ENCODE data around the gene ARPC1B.
"Not testable (repeated sequence)": the region's sequence is repeated elsewhere in the genome, so short reads cannot be mapped to it uniquely, and the experiment has no call there.

The ARPC1B gene

GRCh38 chr7:99374111-99375064 is at the start of gene ARPC1B:
Gene ARPC1B, plus strand, starts transcription at chr7:99374730. Its CDS starts 10,985 bp downstream, at chr7:99385715.
- peak; percentile 67 to 82 (median 71) for DNase-seq (ENCODE audit: low read depth in 3 of 3, low spot score in 1 of 3)

GRCh38 chr7:99325001-99325493 is 49.5 kb upstream of the ARPC1B start:
- no peak for DNase-seq (ENCODE audit: low read depth in 3 of 3, low spot score in 1 of 3)

GRCh38 chr7:99325592-99326407 is 48.7 kb upstream of the ARPC1B start, which contains the start of gene ARPC1A:
Gene ARPC1A, plus strand, starts transcription at chr7:99325898. Its CDS starts 7,456 bp downstream, at chr7:99333354.
- DNase-seq (ENCODE audit: low read depth in 3 of 3, low spot score in 1 of 3), result peak; percentile 79 to 91 (median 90)

GRCh38 chr7:99326408-99326782 is 48.1 kb upstream of the ARPC1B start:
- no peak for DNase-seq (ENCODE audit: low read depth in 3 of 3, low spot score in 1 of 3)

- not testable (repeated sequence) for DNase-seq (ENCODE audit: low read depth in 3 of 3, low spot score in 1 of 3)
Observed at GRCh38 chr7:99330314-99330961, 44.1 kb upstream of the ARPC1B start.

- DNase-seq (ENCODE audit: low read depth in 3 of 3, low spot score in 1 of 3), result no peak
Observed at GRCh38 chr7:99331002-99331401, 43.5 kb upstream of the ARPC1B start.

GRCh38 chr7:99339595-99339994 is 34.9 kb upstream of the ARPC1B start:
- no peak for DNase-seq (ENCODE audit: low read depth in 3 of 3, low spot score in 1 of 3)

GRCh38 chr7:99340659-99341058 is 33.9 kb upstream of the ARPC1B start:
- DNase-seq (ENCODE audit: low read depth in 3 of 3, low spot score in 1 of 3), result no peak

GRCh38 chr7:99344061-99344647 is 30.4 kb upstream of the ARPC1B start:
- DNase-seq (ENCODE audit: low read depth in 3 of 3, low spot score in 1 of 3), result no peak

GRCh38 chr7:99350641-99351040 is 23.9 kb upstream of the ARPC1B start:
- not testable (repeated sequence) for DNase-seq (ENCODE audit: low read depth in 3 of 3, low spot score in 1 of 3)

GRCh38 chr7:99352247-99352646 is 22.3 kb upstream of the ARPC1B start:
- DNase-seq (ENCODE audit: low read depth in 3 of 3, low spot score in 1 of 3), result no peak

- no peak for DNase-seq (ENCODE audit: low read depth in 3 of 3, low spot score in 1 of 3)
Observed at GRCh38 chr7:99355098-99355497, 19.4 kb upstream of the ARPC1B start.

GRCh38 chr7:99357701-99358490 is 16.6 kb upstream of the ARPC1B start:
- no peak for DNase-seq (ENCODE audit: low read depth in 3 of 3, low spot score in 1 of 3)

- not testable (repeated sequence) for DNase-seq (ENCODE audit: low read depth in 3 of 3, low spot score in 1 of 3)
Observed at GRCh38 chr7:99358521-99358920, 16.0 kb upstream of the ARPC1B start.

- DNase-seq (ENCODE audit: low read depth in 3 of 3, low spot score in 1 of 3), result no peak
Observed at GRCh38 chr7:99359465-99360154, 14.9 kb upstream of the ARPC1B start.

- DNase-seq (ENCODE audit: low read depth in 3 of 3, low spot score in 1 of 3), result no peak
Observed at GRCh38 chr7:99362801-99363200, 11.7 kb upstream of the ARPC1B start.

- DNase-seq (ENCODE audit: low read depth in 3 of 3, low spot score in 1 of 3), result no peak
Observed at GRCh38 chr7:99363286-99363685, 11.2 kb upstream of the ARPC1B start.

GRCh38 chr7:99365318-99366141 is 9.0 kb upstream of the ARPC1B start:
- peak in 2 of 3 donors; percentile 47 to 56 for DNase-seq (ENCODE audit: low read depth in 3 of 3, low spot score in 1 of 3)

Measured in stimulated activated CD4-positive, alpha-beta T cell treated with anti-CD3 and anti-CD28 coated beads, TNF-alpha, amount 100 ng/mL, for 1 hour (primary cell).